Bronchial epithelial cell (primary cell): Measurements from ENCODE around the gene CCDC148. TPM values are rescaled to one million over a fixed set of nuclear protein-coding genes. Genes with fewer than 3 reads are reported as not detected.

Experiments used
- DNase-seq: peaks from one replicate; pipeline ENCODE4 v3.0.0-alpha.2; 2010; ENCODE audit warnings: low read depth
- FAIRE-seq: peaks from 2 replicates; lab custom pipeline; 2011; peaks lifted over from hg19 to GRCh38; lab: Jason Lieb, UNC
- H3K27me3 ChIP-seq: 2 replicates; pipeline ENCODE4 v1.5.1; 2011; ENCODE audit warnings: low read length; ENCODE audit not compliant: control insufficient read depth, insufficient read depth
- H3K36me3 ChIP-seq: 2 replicates; pipeline ENCODE4 v1.5.1; 2011; ENCODE audit warnings: low read length; ENCODE audit not compliant: control insufficient read depth, insufficient read depth
- H3K4me3 ChIP-seq: 2 replicates; pipeline ENCODE4 v1.5.1; 2011; ENCODE audit warnings: mild to moderate bottlenecking, low read depth, low read length, control low read depth
- CTCF ChIP-seq: IDR thresholded peaks from 2 replicates; pipeline ENCODE4 v1.5.1; 2011; ENCODE audit warnings: mild to moderate bottlenecking, moderate library complexity, low read length, control low read depth, inconsistent platforms; ENCODE audit not compliant: insufficient read depth, severe bottlenecking
- total RNA-seq: library from RNA; depleted of rRNA; stranded (reverse); fragments of >200 nt; gene quantifications from 2 replicates; pipeline ENCODE4 v1.2.1, GENCODE V29; 2014

CCDC148 gene
- total RNA-seq, 1 donor from 2014 or later: 0.26 TPM

DNA sequence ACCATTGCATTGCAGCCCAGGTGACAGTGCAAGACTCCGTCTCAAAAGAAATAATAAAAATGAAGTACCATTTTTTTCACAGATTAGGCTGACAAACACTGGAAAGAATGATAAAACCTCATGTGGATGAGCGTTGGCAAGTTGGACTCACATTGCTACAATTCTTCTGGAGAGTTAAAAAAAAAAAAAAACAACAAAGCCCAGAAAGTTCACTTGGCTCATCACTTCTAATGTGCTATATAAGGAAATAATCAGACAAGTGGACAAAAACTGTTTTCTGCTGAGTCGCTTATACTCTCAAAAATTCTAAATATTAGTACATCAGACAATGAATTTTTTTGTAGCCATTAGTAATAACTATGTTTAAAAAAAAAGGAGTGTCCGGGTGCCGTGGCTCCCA lies 38.6 kb upstream of the CCDC148 start:
- no peaks in the 10 kb centered on the region for H3K27me3 ChIP-seq
- H3K4me3 ChIP-seq: no peak overlapping the region
- H3K36me3 ChIP-seq: no peaks in the 10 kb centered on the region
- DNase-seq (no peak), FAIRE-seq (no peak)
- TF ChIP-seq CTCF: no peak

GRCh38 chr2:158493458-158493857 lies 36.9 kb upstream of the CCDC148 start:
- Histone ChIP-seq H3K36me3 (no peaks in the 10 kb centered on the region), H3K27me3 (no peaks in the 10 kb centered on the region), H3K4me3 (no peak overlapping the region)
- FAIRE-seq (no peak), DNase-seq (no peak)
- no peak for TF ChIP-seq CTCF

DNA sequence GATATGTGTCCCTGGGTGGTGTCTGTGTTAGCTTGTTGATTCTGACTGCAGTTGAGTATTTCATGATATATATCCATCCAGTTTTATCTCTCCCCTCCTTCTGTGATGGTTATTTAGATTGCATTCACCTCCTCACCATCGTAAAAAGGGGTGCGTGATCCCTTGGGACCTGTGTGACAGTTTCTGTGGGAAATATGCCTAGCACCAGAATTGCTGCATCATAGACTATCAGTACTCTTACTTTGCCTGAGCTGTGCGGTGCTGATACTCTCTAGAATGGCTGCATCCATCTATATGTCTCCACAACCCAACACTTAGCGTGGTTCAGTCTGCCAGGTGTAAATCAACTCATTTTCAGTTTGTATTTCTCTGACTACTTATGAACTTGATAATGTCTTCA lies 34.5 kb upstream of the CCDC148 start:
- FAIRE-seq (no peak), DNase-seq (no peak)
- Histone ChIP-seq H3K27me3 (no peaks in the 10 kb centered on the region), H3K4me3 (no peak overlapping the region), H3K36me3 (no peaks in the 10 kb centered on the region)
- TF ChIP-seq CTCF: no peak

DNA sequence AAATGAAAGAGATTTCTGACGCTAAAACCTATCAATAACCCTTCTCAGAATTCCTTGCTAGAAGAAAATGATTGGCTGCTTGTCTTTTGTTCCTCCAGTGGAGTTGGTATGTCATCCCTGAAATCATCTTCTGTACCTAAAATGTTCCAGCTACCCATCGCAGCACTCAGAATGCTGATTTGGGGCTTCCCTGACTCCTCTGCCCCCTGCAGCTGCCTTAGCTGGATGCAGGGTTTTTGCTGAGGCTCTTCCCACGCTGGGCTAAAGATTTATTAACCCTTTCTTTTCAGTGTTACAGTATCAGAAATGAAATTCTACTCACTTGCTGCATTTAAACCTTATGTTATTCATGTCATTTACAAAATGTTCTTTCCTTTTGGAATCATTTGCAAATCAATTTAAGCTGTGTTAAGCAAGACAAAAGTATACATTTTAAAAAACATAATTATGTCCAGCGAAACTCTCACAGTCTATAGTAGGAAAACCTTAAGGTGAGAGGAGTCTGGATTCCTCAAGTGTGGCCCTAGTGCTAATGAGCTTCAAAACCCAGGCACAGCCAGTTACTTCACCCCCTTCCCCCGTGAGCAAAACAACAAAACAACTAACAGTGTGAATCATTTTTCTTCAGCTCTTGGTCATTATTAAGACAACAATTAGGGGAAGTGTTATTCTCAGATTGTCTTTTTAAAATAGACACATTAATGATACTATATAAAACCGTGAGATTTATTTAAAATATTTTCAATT lies 33.0 kb upstream of the CCDC148 start:
- no peak for TF ChIP-seq CTCF
- Histone ChIP-seq H3K27me3 (no peaks in the 10 kb centered on the region), H3K36me3 (no peaks in the 10 kb centered on the region), H3K4me3 (no peak overlapping the region)
- DNase-seq: no peak
- FAIRE-seq: no peak

DNA sequence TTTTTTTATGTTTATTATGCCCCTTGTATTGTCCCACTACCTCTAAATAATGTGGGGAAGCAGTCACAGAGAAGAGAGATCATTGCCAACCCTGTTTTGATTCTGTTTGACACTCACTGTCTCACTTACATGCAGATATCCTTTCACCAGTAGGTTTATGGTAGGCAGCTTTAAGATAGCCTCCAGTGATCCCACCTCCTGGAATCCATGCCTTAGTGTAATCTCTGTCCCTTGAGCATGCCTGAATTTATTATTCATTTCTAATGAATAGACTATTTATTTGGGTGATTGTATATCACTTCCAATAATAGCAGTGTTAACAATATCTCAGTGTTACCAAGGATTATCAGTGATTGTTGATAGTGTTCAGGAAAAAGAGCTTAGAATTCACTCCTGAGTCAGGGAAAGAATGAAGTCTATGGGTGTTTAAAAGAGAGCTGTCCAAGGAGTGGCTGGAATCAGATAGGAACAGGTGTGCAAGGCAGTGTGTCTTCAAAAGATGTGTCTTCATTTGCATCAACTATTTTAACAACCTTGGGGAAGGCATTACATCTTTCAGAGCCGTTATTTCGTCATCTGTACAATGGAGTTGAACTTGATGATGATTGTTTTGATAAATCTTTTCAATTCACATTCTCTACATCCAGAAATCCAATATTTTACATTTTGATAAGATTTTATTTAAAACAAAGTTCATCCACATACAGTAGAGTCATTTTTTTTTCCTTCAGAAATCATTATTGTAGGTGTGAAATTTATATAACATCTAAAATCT lies 32.1 kb upstream of the CCDC148 start:
- H3K36me3 ChIP-seq: no peaks in the 10 kb centered on the region
- H3K4me3 ChIP-seq: no peak overlapping the region
- no peaks in the 10 kb centered on the region for H3K27me3 ChIP-seq
- no peak for FAIRE-seq
- DNase-seq: no peak
- no peak for TF ChIP-seq CTCF
